ENCODE data around the gene KDM5B. TPM values are rescaled to one million over a fixed set of nuclear protein-coding genes. Genes with fewer than 3 reads are reported as not detected.

Gene KDM5B
- total and polyA plus RNA-seq, 9 of the 15 experiments (the other 6 are each of a cell fraction or from before 2014, with no cell fraction given) = 15.4 to 90.6 (median 57.1) TPM

GRCh38 chr1:202831906-202832305 lies 23.7 kb upstream of the KDM5B start:
- peaks cover 3 to 6% of the 10 kb centered on the region in 2 experiments; a peak in 3 of 5 replicates for H3K27me3 ChIP-seq (ENCODE audit: control insufficient read depth in 2 of 2, insufficient read depth in 2 of 2, low read length in 2 of 2)
- no peaks in the 10 kb centered on the region for H4K20me1 ChIP-seq (replicated peaks; ENCODE audit: control insufficient read depth, insufficient read depth, low read length)
- H3K4me1 ChIP-seq (replicated peaks in 1 of 2; ENCODE audit: control insufficient read depth in 2 of 2, insufficient read depth in 2 of 2, low read length in 2 of 2) = peaks cover 3% of the 10 kb centered on the region in 2 experiments; a peak in 2 of 5 replicates
- no peaks in the 10 kb centered on the region for H3K9me3 ChIP-seq (replicated peaks; ENCODE audit: control insufficient read depth, insufficient read depth, low read depth, low read length)
- ChIA-PET CTCF (ENCODE audit: low intra/inter-chr PET ratio) (no interaction called here), POLR2A (interaction anchor here (0.8 kb wide), 1 partner anchor 16 kb away, joined by 3 read pairs; no protein-coding TSS in a partner anchor)
- ATAC-seq (no peak), FAIRE-seq (no peak), DNase-seq (ENCODE audit: extremely low read depth in 1 of 4, low spot score in 3 of 4) (no peak)
- WGBS (ENCODE audit: insufficient coverage, low coverage, missing lambda C conversion rate) = 59% methylated on average over 2 of the region's 3 CpGs
- no peaks in the 10 kb centered on the region for H3K9me1 ChIP-seq (ENCODE audit: control insufficient read depth, insufficient read depth, low read length)
- no peaks in the 10 kb centered on the region for H3K36me3 ChIP-seq (ENCODE audit: control insufficient read depth, insufficient read depth, low read length)
- no peak overlapping the region for H2AFZ ChIP-seq (ENCODE audit: low read depth, low read length)
- TF ChIP-seq ZNF444 (CRISPR knock-in tag; IDR thresholded peaks at IDR 0.05) (no peak), SPI1 (IDR thresholded peaks at IDR 0.05; ENCODE audit: borderline replicate concordance, low read depth, low read length) (peak; percentile 88), MEIS2 (IDR thresholded peaks at IDR 0.05; ENCODE audit: partially characterized antibody) (peak; percentile 40), HOXB6 (CRISPR knock-in tag; IDR thresholded peaks at IDR 0.05; ENCODE audit: borderline replicate concordance) (no peak), ZNF584 (CRISPR knock-in tag; IDR thresholded peaks at IDR 0.05; ENCODE audit: low read depth) (no peak)
- TF ChIP-seq, protein P1, sequence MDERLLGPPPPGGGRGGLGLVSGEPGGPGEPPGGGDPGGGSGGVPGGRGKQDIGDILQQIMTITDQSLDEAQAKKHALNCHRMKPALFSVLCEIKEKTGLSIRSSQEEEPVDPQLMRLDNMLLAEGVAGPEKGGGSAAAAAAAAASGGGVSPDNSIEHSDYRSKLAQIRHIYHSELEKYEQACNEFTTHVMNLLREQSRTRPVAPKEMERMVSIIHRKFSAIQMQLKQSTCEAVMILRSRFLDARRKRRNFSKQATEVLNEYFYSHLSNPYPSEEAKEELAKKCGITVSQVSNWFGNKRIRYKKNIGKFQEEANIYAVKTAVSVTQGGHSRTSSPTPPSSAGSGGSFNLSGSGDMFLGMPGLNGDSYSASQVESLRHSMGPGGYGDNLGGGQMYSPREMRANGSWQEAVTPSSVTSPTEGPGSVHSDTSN (CRISPR knock-in tag; IDR thresholded peaks at IDR 0.05; ENCODE audit: low read depth) = no peak
- TF ChIP-seq, protein P1 (tag; conservative IDR thresholded peaks at IDR 0.05; ENCODE audit: low read depth) = peak; percentile 21; the same call in 1 of the 2 replicates
- H3K79me2 ChIP-seq (ENCODE audit: control insufficient read depth, insufficient read depth, low read length) = no peaks in the 10 kb centered on the region
- no peak overlapping the region for H3K9ac ChIP-seq (ENCODE audit: insufficient read depth in 1 of 2, low read depth in 2 of 2, low read length in 2 of 2)
- H3K4me3 ChIP-seq = no peak overlapping the region
- BruUV-seq (replicated peaks) = no TSS peak
- no peak overlapping the region for H3K4me2 ChIP-seq (ENCODE audit: insufficient read depth, low read length)
- intact Hi-C loops (cut with micrococcal nuclease) = no loop called here
- in situ Hi-C loops (cut with MboI) = no loop called here
- no peak overlapping the region for H3K27ac ChIP-seq (ENCODE audit: extremely low read depth, low read depth, low read length)

Data from K562 (cell line).